ENCODE results near the gene JMY. TPM values are rescaled to one million over a fixed set of nuclear protein-coding genes. Genes with fewer than 3 reads are reported as not detected.

Gene JMY
- total and polyA plus RNA-seq, 2 donors (not counting 3 experiments of a cell fraction or from before 2014, with no cell fraction given) = 1.5 to 6.5 TPM

- DNase-seq (ENCODE audit: low read depth, low spot score) (peak; percentile 41), FAIRE-seq (no peak)
- H2AFZ ChIP-seq (ENCODE audit: low read depth, low read length) = peak overlapping the region; percentile 83
- peak overlapping the region; percentile 36 to 73 (median 64) for H3K4me3 ChIP-seq (replicated peaks in 1 of 3; ENCODE audit: insufficient read depth in 1 of 3, low read depth in 1 of 3, low read length in 3 of 3)
- no peaks in the 10 kb centered on the region for H3K36me3 ChIP-seq (ENCODE audit: control insufficient read depth in 2 of 2, extremely low read depth in 1 of 2, insufficient read depth in 2 of 2, low read length in 2 of 2)
- H3K9me1 ChIP-seq (replicated peaks; ENCODE audit: control insufficient read depth, extremely low read depth, insufficient read depth, low read length) = no peaks in the 10 kb centered on the region
- BruUV-seq (replicated peaks) = no TSS peak
- POLR2A ChIA-PET = no interaction called here
- no peaks in the 10 kb centered on the region for H3K79me2 ChIP-seq (ENCODE audit: control insufficient read depth, insufficient read depth, low read length)
- no peak overlapping the region for H3K27ac ChIP-seq (ENCODE audit: insufficient read depth, low read depth, low read length)
- peaks cover 10% of the 10 kb centered on the region for H3K4me1 ChIP-seq (ENCODE audit: control insufficient read depth, extremely low read depth, insufficient read depth, low read length)
- no peaks in the 10 kb centered on the region for H3K9me3 ChIP-seq (replicated peaks; ENCODE audit: control insufficient read depth, insufficient read depth, low read length)
- CTCF ChIA-PET = interaction anchor here (1.1 to 3.4 kb wide), 7 partner anchors 19 to 846 kb away, joined by 3 to 37 read pairs (median 4); no protein-coding TSS in a partner anchor
- intact Hi-C loops (cut with micrococcal nuclease) (loop anchor here (2.0 to 5.0 kb wide), 5 partner anchors 35 to 328 kb away; partner anchors contain the start of genes ARSB and HOMER1), dilution Hi-C loops (cut with MboI; ENCODE audit: extremely low pct_ligation_motif_present, low sequenced_read_pairs) (no loop called here)
- no peak for TF ChIP-seq EZH2 (IDR thresholded peaks at IDR 0.05; ENCODE audit: borderline replicate concordance, low read depth, low read length, severe bottlenecking)
- no peak for TF ChIP-seq FOS (IDR thresholded peaks at IDR 0.05; ENCODE audit: borderline replicate concordance, insufficient read depth, low read length)
- TF ChIP-seq POLR2A (IDR thresholded peaks at IDR 0.05; ENCODE audit: low read depth, low read length) = no peak
- TF ChIP-seq GATA2 (IDR thresholded peaks at IDR 0.05; ENCODE audit: insufficient read depth, insufficient read length, low read depth, low read length) = no peak
- TF ChIP-seq, protein P1, sequence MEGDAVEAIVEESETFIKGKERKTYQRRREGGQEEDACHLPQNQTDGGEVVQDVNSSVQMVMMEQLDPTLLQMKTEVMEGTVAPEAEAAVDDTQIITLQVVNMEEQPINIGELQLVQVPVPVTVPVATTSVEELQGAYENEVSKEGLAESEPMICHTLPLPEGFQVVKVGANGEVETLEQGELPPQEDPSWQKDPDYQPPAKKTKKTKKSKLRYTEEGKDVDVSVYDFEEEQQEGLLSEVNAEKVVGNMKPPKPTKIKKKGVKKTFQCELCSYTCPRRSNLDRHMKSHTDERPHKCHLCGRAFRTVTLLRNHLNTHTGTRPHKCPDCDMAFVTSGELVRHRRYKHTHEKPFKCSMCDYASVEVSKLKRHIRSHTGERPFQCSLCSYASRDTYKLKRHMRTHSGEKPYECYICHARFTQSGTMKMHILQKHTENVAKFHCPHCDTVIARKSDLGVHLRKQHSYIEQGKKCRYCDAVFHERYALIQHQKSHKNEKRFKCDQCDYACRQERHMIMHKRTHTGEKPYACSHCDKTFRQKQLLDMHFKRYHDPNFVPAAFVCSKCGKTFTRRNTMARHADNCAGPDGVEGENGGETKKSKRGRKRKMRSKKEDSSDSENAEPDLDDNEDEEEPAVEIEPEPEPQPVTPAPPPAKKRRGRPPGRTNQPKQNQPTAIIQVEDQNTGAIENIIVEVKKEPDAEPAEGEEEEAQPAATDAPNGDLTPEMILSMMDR (IDR thresholded peaks at IDR 0.05; ENCODE audit: extremely low read depth in 1 of 2, insufficient read depth in 1 of 2, low read depth in 1 of 2, low read length in 2 of 2) = no peak
- TF ChIP-seq JUN (IDR thresholded peaks at IDR 0.05; ENCODE audit: borderline replicate concordance, insufficient read depth, insufficient read length, low read depth) = no peak
- no peak for TF ChIP-seq POLR2AphosphoS5 (IDR thresholded peaks at IDR 0.05; ENCODE audit: insufficient read depth, low read depth, low read length)
- TF ChIP-seq MAX (IDR thresholded peaks at IDR 0.05; ENCODE audit: insufficient read depth, insufficient read length) = no peak
- H3K4me2 ChIP-seq (ENCODE audit: insufficient read depth, low read length) = peak overlapping the region; percentile 91
- H3K9ac ChIP-seq (replicated peaks; ENCODE audit: extremely low read depth, insufficient read depth, low read length) = peak overlapping the region; percentile 81
- H3K27me3 ChIP-seq (ENCODE audit: control insufficient read depth in 2 of 2, insufficient read depth in 2 of 2, low read length in 2 of 2) = no peaks in the 10 kb centered on the region
- peaks cover 2% of the 10 kb centered on the region for H4K20me1 ChIP-seq (replicated peaks; ENCODE audit: control insufficient read depth, extremely low read depth, insufficient read depth, low read length)
Observed at GRCh38 chr5:79236970-79237739, 1.2 kb downstream of the JMY start.
